ENCODE measurements around the gene SHROOM4. TPM values are rescaled to one million over a fixed set of nuclear protein-coding genes. Genes with fewer than 3 reads are reported as not detected.

Gene SHROOM4
- total RNA-seq, 1 experiment from 2014 or later = 0.13 TPM

GRCh38 chrX:50780144-50780543 lies 33.9 kb downstream of the SHROOM4 start:
- H3K4me1 ChIP-seq (ENCODE audit: control insufficient read depth, insufficient read depth, low read length) = no peaks in the 10 kb centered on the region
- no peak overlapping the region for H3K27ac ChIP-seq (ENCODE audit: low read length)
- no peaks in the 10 kb centered on the region for H3K36me3 ChIP-seq (ENCODE audit: control insufficient read depth, insufficient read depth, low read length)
- in situ Hi-C loops (cut with HindIII; ENCODE audit: low pct_unique_long_range_greater_than_20kb, low sequenced_read_pairs) (no loop called here), intact Hi-C loops (cut with micrococcal nuclease; ENCODE audit: unreplicated experiment) (loop anchor here (10.0 kb wide), 1 partner anchor 675 kb away; no protein-coding TSS in a partner anchor)
- TF ChIP-seq POLR2AphosphoS5 (IDR thresholded peaks at IDR 0.05; ENCODE audit: low read depth, low read length) = no peak
- TF ChIP-seq TCF7L2 (IDR thresholded peaks at IDR 0.05; ENCODE audit: low read depth, low read length) = no peak
- TF ChIP-seq REST (IDR thresholded peaks at IDR 0.05; ENCODE audit: insufficient read depth in 1 of 2, low read depth in 2 of 2, low read length in 1 of 2) = no peak
- no peak for TF ChIP-seq SIN3A (IDR thresholded peaks at IDR 0.05; ENCODE audit: borderline replicate concordance, insufficient read depth, low read depth, low read length)
- TF ChIP-seq CTCF (IDR thresholded peaks at IDR 0.05) = no peak
- POLR2A ChIA-PET = no interaction called here
- ATAC-seq = no peak
- no peaks in the 10 kb centered on the region for H3K9me3 ChIP-seq (ENCODE audit: control insufficient read depth, insufficient read depth, low read depth, low read length)
- no peak overlapping the region for H3K4me3 ChIP-seq (ENCODE audit: low read depth in 2 of 2, low read length in 2 of 2)
- no TSS peak for BruUV-seq (replicated peaks)
- CTCF ChIA-PET = no interaction called here
- DNase-seq (ENCODE audit: low read depth, low spot score) = no peak
- no peaks in the 10 kb centered on the region for H3K27me3 ChIP-seq (ENCODE audit: control insufficient read depth, insufficient read depth, low read length)

- no peaks in the 10 kb centered on the region for H3K9me3 ChIP-seq (ENCODE audit: control insufficient read depth, insufficient read depth, low read depth, low read length)
- no TSS peak for BruUV-seq (replicated peaks)
- ATAC-seq = no peak
- H3K27me3 ChIP-seq (ENCODE audit: control insufficient read depth, insufficient read depth, low read length) = no peaks in the 10 kb centered on the region
- DNase-seq (ENCODE audit: low read depth, low spot score) = no peak
- intact Hi-C loops (cut with micrococcal nuclease; ENCODE audit: unreplicated experiment) = loop anchor here (10.0 kb wide), 1 partner anchor 675 kb away; no protein-coding TSS in a partner anchor
- H3K27ac ChIP-seq (ENCODE audit: low read length) = no peak overlapping the region
- POLR2A ChIA-PET = no interaction called here
- no peak for TF ChIP-seq SIN3A (IDR thresholded peaks at IDR 0.05; ENCODE audit: borderline replicate concordance, insufficient read depth, low read depth, low read length)
- no peak for TF ChIP-seq CTCF (IDR thresholded peaks at IDR 0.05)
- TF ChIP-seq POLR2AphosphoS5 (IDR thresholded peaks at IDR 0.05; ENCODE audit: low read depth, low read length) = no peak
- no peak for TF ChIP-seq TCF7L2 (IDR thresholded peaks at IDR 0.05; ENCODE audit: low read depth, low read length)
- TF ChIP-seq REST (IDR thresholded peaks at IDR 0.05; ENCODE audit: insufficient read depth in 1 of 2, low read depth in 2 of 2, low read length in 1 of 2) = no peak
- in situ Hi-C loops (cut with HindIII; ENCODE audit: low pct_unique_long_range_greater_than_20kb, low sequenced_read_pairs) = no loop called here
- CTCF ChIA-PET = no interaction called here
- no peak overlapping the region for H3K4me3 ChIP-seq (ENCODE audit: low read depth in 2 of 2, low read length in 2 of 2)
- no peaks in the 10 kb centered on the region for H3K4me1 ChIP-seq (ENCODE audit: control insufficient read depth, insufficient read depth, low read length)
- no peaks in the 10 kb centered on the region for H3K36me3 ChIP-seq (ENCODE audit: control insufficient read depth, insufficient read depth, low read length)
These were observed 34.3 kb downstream of the SHROOM4 start for GRCh38 chrX:50779694-50780093.

All from Panc1 (cell line).